Left renal cortex interstitium (tissue), 4 donors: ENCODE measurements around the gene SUN1. TPM values are rescaled to one million over a fixed set of nuclear protein-coding genes. Genes with fewer than 3 reads are reported as not detected.
A peak's percentile ranks its signal among the peaks of the same experiment; 100 is the strongest.
"Not testable (repeated sequence)": the region's sequence is repeated elsewhere in the genome, so short reads cannot be mapped to it uniquely, and the experiment has no call there.

Source experiments
- DNase-seq, 4 donors: peaks; one replicate each; pipeline ENCODE4 v3.0.0-alpha.2; 2013; ENCODE audit warnings: low read depth in 4 of 4, low spot score in 2 of 4, missing footprints in 1 of 4
- polyA plus RNA-seq, 4 donors: library from polyadenylated mRNA; unstranded; fragments of 120-200 nt; gene quantifications; one replicate each; pipeline ENCODE4 v1.2.1, GENCODE V29; 2013; ENCODE audit not compliant: insufficient read length in 4 of 4

The SUN1 gene
- polyA plus RNA-seq, 4 donors = 107 to 191 (median 147) TPM

GRCh38 chr7:831596-832166 lies 595 bp upstream of the SUN1 start:
- DNase-seq = peak in 2 of 4 donors; percentile 44 to 50

DNA sequence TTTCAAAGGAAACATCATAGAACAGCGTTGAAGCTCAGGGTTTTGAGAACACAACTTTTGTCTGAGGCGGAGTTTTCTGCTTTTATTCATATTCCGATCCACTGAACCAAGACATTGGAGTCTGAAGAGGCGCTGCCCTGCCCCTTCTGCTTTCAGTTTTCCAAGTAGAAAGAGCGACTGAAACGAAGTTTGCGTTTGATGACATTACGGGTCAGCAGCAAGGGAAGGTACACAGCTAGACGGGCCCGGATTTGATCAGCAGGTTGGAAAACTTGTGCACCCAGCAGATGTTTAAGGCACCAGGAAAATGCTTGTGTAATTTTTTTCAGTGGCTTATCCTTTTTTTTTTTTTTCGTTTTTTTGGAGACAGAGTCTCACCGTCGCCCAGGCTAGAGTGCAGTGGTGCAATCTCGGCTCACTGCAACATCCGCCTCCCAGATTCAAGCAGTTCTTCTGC lies 720 bp downstream of the SUN1 start:
- DNase-seq = no peak

- DNase-seq = no peak
Observed at GRCh38 chr7:833601-834258, 1.5 kb downstream of the SUN1 start.

DNA sequence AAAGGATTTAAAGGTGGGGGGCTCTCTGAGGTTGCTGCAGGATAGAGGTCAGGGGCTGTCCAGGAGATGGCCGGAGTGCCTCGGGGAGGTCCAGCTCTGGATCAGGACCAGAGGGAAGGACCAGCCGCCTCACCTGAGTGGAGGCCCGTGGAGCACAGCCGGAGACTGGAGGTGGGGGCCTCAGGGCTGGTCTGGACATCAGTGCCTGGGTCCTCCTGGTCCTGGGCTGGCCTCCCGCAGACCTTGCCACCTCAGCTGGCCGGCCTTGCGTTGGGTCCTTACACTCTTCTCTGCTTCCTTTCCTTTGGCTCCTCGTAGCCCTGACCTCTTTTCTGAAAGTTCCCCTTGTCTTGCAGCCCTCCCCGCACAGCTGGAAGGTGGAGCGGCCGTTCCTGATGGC lies 2.0 kb downstream of the SUN1 start:
- no peak for DNase-seq

DNA sequence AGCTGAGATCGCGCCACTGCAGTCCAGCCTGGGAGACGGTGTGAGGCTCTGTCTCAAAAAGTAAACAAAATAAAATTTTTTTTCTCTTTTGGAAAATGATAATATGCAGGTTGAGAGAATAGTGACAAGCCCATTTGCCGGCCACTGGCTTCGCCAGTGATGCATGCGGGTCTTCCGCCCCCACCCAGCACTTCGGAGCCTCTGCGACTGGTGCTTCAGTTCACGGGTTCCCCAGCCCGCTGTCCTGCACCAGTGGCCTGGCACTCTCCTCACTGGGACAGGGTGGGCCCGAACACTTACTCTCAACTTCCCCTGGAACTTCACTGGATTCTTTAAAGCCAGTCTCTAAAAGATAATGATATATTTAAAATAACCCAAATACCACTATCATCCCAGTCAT lies 2.7 kb downstream of the SUN1 start:
- no peak for DNase-seq

GRCh38 chr7:835485-836401 lies 3.5 kb downstream of the SUN1 start:
- no peak for DNase-seq

GRCh38 chr7:836429-836828 lies 4.2 kb downstream of the SUN1 start:
- DNase-seq = no peak

DNA sequence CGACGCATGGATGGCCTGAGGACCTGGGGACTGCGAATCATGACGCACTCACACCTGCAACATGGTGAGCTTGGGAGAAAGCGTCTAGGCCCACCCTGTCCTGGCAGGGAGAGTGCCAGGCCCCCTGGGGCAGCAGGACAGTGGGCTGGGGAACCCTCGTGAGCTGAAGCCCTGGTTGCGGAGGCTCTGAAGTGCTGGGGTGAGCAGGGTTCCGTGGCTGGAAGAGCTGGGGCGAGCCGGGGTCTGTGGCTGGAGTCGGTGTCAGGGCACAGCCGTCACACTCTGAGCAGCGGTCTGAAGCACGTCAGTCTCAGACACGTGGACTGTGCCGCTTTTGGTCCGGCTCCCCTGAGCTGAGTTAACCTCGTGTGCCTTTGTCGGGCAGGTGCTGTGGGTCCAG lies 4.7 kb downstream of the SUN1 start:
- DNase-seq = no peak

DNA sequence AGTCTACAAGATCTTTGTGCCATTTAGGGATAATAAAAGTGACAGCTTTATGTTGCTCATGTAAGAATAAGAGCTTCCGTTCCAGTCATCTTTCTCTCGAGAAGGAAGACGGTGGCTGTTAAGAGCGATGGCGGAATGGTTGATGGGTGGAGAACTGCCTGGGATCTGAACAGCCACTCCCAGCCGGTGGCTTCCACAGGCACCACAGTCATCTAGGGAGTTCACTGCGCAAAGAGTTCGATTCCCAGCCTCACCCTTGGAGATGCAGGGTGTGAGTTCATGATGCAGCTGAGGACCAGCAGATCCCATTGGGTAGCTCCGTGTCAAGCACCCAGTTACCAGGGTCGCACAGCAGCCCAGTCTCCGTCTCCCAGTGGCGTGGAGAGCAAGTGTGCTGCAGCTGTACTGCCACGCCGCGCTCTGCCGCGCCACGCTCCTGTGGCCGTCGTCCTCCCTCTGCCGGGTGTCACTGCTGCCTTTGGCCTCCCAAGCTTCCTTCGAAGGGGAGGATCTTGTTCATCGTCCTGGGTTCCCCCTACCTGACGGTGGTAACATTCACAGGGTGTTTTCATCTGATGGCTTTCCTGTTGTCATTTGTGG lies 7.8 kb downstream of the SUN1 start:
- DNase-seq = no peak

DNA sequence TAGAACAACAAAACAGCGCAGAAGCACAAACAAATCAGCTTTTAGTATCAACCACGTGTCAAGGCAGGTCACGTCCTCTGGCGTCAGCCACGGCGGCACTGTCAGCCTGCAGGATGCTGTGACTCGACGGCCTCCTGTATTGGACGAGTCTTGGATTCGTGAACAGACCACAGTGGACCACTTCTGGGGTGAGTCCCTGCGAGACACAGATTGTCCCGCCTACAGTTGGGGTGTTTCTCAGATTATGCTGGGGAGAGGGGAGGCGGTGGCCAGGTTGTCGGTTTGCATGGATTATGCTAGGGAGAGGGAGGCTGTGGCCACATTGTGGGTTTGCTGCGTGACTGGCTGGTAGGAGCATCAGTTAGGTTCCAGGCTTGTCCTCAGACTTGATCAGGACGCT lies 9.7 kb downstream of the SUN1 start:
- DNase-seq = no peak

GRCh38 chr7:842431-843031 lies 10.3 kb downstream of the SUN1 start:
- no peak for DNase-seq

DNA sequence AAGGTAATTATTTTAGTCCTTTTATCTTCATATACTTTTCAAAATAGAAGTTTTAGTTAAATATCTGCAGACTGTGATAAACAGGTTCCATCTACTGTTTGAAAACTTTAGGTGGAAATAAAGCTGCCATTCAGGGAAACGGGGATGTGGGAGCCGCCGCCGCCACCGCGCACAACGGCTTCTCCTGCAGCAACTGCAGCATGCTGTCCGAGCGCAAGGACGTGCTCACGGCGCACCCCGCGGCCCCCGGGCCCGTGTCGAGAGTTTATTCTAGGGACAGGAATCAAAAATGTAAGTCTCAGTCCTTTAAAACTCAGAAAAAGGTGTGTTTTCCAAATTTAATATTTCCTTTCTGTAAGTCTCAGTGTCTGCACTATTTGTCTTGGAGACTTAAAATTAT lies 11.0 kb downstream of the SUN1 start:
- no peak for DNase-seq

DNA sequence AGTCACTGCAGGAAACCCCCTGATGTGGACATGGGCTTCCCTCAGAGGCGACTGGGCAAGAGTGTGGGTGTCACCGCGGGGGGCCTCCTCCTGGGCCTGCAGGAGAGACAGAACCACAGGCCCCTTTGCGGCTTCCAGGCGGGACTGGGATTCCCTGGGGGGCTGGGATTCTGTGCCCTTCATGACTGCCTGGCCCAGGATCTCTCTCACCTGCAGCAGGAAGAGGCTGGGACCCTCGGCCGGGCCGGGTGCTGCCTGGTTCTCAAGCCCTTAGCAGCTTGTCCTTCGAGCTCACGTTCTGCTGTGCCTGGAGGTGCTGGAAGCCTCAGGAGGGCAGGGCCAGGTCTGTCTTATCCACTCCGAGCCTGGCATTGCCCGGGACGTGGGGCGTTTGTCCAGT lies 11.8 kb downstream of the SUN1 start:
- no peak for DNase-seq

DNA sequence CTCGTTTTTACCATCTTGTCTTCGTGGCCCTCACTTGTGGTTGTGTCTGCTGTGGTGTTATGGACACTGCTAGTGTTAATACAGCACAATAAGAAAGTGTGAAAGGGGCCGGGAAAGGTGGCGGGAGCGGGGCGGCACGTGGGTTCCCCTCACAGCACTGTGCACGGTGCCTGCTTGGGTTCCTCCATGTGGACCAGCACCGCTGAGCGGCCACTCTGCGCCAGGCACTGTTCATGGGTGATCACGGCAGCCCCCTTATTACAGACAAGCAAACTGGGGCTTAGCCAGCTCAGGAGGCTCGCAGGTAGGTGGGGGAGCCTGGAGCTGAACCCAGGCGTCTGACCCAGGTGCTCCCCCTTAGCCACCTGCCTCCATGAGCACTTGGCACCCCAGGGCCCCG lies 12.2 kb downstream of the SUN1 start:
- no peak for DNase-seq

GRCh38 chr7:845091-845490 lies 12.8 kb downstream of the SUN1 start:
- DNase-seq = no peak

GRCh38 chr7:845731-846130 lies 13.5 kb downstream of the SUN1 start:
- DNase-seq = no peak

GRCh38 chr7:846958-847650 lies 14.8 kb downstream of the SUN1 start:
- DNase-seq = not testable (repeated sequence)

- not testable (repeated sequence) for DNase-seq
Observed at GRCh38 chr7:847728-848127, 15.5 kb downstream of the SUN1 start.

DNA sequence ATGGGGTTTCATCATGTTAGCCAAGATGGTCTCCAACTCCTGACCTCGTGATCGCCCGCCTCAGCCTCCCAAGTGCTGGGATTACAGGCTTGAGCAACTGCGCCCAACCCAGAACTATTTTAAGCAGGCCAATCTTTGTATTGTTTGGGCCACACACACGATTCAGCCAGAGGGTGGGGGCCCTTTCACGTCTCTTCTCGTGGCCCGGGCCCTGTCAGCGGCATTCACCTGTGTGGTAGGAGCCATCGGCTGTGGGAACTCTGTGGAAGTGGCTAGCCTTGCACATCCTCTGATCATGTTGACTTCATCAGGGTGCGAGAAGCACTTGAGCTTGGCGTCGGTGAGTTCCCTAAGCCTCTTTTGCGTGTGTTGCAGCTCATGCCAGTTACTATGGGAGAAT lies 16.9 kb downstream of the SUN1 start:
- DNase-seq = no peak

GRCh38 chr7:849781-850180 lies 17.5 kb downstream of the SUN1 start:
- DNase-seq = no peak
